Mesenteric fat pad (tissue), 1 donor: ENCODE measurements around the gene FAM72A. TPM values are rescaled to one million over a fixed set of nuclear protein-coding genes. Genes with fewer than 3 reads are reported as not detected.
"Not testable (repeated sequence)": the region's sequence is repeated elsewhere in the genome, so short reads cannot be mapped to it uniquely, and the experiment has no call there.

Experiments
- DNase-seq: peaks from one replicate; pipeline ENCODE4 v3.0.0-alpha.2; 2020; ENCODE audit warnings: low spot score
- total RNA-seq: library from RNA; stranded (reverse); fragmentation: NEBNext Ultra II Directional; extraction: Animal tissue kit (Norgen Biotek cat#: 25700); gene quantifications from one replicate; pipeline ENCODE4 v1.2.1, GENCODE V29; 2021
- donor health status: DM: yes; HTN: yes; CAD: no.

The FAM72A gene
- total RNA-seq, 1 donor from 2014 or later: 6.2 TPM

DNA sequence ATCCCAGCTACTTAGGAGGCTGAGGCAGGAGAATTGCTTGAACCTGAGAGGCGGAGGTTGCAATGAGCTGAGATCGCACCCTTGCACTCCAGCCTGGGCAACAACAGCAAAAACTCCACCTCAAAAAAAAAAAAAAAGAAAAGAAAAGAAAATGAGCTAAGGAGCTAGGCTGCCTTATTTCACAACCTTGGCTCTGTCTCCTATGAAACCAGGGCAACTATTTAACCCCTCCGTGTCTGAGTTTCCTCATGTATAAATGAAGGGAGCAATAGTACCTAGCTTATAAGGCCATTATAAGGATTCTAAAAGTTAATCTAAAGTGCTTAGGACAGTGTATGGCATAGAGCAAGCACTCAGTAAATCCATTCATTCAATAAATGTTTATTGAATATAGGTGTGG is 32.8 kb downstream of the FAM72A start:
- DNase-seq: not testable (repeated sequence)

DNA sequence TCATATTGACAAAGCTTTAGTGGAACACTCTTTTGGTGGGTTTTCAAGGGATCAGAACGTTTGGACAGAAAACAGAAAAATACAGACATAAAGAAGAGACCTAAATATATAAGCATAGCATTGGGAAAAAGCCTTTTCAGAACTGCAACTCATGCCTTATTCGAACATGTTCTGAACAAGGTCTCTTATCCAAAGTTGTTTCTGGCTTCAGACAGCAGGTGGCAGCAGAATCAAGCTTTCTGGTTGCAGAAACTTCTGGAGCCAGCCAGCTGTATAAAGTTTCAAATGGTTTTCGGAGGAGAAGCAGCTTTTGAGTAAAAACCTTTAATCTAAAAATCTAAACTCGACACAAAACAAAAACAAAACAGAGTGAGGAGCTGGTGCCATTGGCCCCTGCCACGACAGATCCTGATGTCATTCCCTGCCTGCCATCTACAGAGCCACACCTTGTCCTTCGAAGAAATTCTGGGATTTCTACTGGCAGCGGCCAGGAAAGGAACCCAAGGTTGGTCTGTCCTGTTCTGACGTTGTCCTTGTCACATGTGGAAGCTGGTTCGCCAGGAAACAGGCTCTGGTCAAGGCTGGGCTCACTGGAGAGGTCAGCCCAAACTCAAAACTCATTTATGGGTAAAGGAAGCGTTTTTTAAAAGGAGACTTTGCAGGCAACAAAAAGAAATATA is 35.1 kb downstream of the FAM72A start:
- not testable (repeated sequence) for DNase-seq

DNA sequence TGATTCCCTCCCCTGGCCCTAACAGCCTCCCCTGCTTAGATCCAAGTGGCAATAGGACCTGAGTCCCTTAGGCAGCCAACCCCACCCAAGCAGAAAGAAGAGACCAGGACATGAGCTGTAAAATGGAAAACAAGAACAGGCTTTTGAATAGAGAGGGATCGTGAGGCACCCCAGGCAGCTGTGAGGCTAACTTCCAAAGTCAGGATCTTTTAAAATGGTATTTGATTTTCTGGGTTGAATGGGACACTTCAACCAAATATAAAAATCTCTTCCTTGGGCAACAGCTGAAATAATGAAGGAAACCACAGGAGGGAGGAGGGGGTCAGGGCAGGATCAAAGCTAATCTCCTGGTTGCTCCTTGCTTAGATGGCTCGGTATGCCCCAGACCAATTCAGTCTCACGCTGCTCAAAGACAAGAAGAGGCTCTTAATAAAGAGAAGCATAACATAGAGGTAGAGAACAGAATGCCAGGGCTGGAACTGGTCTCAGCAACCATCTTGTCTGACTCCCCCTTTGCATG is 56.8 kb downstream of the FAM72A start:
- DNase-seq: no peak

DNA sequence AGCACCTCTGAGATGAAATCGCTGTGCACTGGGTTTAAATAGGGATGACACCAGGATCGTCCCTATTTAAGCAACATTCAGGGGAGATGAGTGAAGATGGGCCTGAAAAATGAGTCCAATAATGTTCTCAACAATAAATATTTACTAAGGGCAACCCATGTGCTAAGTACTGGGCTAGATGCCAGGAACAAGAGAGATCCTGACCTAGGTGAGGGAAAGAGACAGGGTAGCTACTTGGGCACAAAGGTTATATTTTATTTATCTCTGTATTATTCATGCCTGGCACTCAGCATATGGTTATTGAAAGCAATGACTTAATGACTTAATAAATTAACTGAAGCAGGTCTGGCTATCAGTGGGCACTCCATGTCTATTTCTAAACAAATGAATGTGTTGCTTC is 58.0 kb downstream of the FAM72A start:
- no peak for DNase-seq

DNA sequence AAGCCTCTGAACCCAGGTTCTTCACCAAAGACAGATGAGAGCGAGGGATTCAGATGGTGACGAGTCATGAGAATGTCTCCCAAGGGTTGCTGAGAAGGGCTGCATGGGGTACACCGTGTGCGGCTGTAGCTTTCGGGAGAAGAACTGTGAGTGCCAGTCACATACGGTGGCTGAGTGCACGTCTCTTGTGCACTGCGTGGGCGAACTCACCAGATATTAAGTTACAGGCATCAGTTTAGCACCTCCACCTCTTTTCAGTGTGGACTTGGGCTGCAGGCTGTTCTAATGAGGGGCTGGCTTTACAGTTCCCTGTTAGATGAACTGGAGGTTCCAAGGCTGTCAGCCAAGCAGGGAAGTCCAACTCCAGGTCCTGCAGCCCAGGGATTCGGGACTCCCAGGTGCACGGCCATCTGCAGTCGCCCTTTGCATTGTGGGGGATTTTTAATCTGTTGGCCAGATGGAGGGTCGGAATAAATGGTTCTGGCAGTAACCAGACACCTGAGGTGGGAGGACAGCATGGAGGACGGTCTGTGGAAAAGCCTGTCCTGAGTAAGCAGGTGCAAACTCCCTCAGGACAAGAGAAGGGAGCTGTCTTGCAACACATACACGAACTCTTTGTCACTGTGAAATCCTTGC is 59.0 kb downstream of the FAM72A start:
- DNase-seq: no peak

DNA sequence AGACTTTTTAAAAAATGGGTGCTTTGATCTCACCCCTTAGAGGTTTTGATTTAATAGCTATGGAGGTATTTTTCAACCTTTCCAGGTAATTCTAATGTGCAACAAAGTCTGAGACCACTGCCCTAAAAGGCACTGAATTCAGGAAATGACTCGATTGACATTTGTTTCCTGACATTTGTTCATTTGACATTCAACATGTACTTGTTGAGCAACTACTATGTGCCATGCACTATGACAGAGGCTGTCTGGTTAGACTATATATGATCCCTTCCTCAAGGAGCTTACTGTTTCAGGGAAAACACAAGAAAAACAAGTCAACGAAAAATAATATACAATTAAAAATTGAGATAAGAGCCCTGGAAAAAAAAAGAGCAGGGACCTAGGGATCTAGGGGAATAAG is 59.9 kb downstream of the FAM72A start:
- DNase-seq: no peak

DNA sequence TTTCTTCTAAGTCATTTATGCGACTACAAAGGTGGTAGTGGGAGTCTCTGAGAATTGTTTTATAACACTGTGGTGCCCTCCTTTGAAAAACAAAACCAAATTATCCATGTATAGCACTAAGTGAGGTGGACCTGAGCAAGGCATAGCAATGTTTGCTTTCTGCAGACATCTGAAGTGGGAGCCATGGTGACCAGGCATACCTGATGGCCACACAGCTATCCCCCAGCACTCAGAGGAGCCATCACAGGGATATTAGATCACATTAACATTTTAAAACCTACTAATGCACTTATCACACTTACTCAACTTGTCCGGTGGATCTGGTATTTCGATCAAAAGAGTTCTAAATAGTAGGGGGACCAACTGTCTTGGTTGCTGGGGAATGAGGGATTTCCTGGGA is 60.6 kb downstream of the FAM72A start:
- DNase-seq: no peak

DNA sequence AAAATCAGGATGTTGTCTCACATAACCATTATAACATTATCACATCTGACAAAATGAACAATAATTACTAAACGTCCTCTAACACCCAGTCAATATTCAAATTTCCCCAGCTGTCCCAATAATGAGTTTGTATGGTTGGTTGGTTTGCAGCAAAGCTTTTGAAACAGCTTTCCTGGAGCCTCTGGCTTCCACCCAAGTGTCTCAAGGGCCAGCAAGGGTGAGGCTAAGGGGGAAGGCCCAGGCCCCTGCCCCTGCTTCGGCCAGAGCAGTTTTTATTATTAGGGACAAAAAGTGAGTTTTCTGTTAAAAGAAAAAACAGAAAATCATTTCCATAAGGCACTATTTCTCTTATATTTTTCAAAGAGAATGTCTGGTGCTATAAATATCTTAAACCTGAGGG is 66.4 kb downstream of the FAM72A start:
- no peak for DNase-seq

Other genes starting within 250 kb of the FAM72A start
- gene RAB7B, start 199.4 kb downstream of the FAM72A start, total RNA-seq: 6.0 TPM
- 0.35 TPM for gene CTSE, start 178.9 kb downstream of the FAM72A start, total RNA-seq
- 2.2 TPM for gene RHEX, start 149.7 kb downstream of the FAM72A start, total RNA-seq
- gene AVPR1B, start 85.5 kb downstream of the FAM72A start, total RNA-seq: not detected
- 91.2 TPM for gene SRGAP2, start 702 bp upstream of the FAM72A start, total RNA-seq